GOT3 (cell line): ENCODE measurements around the gene OTUD1.
"Not testable (repeated sequence)": the region's sequence is repeated elsewhere in the genome, so short reads cannot be mapped to it uniquely, and the experiment has no call there.

ENCODE experiments used
- DNase-seq: peaks from one replicate; lab custom pipeline; 2025; ENCODE audit warnings: mixed read lengths; lab: John Stamatoyannopoulos, UW

The OTUD1 gene, protein sequence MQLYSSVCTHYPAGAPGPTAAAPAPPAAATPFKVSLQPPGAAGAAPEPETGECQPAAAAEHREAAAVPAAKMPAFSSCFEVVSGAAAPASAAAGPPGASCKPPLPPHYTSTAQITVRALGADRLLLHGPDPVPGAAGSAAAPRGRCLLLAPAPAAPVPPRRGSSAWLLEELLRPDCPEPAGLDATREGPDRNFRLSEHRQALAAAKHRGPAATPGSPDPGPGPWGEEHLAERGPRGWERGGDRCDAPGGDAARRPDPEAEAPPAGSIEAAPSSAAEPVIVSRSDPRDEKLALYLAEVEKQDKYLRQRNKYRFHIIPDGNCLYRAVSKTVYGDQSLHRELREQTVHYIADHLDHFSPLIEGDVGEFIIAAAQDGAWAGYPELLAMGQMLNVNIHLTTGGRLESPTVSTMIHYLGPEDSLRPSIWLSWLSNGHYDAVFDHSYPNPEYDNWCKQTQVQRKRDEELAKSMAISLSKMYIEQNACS

GRCh38 chr10:23438547-23439451, at the start of gene OTUD1:
Gene OTUD1 (plus strand): TSS chr10:23439075. CDS start chr10:23439458, 383 bp downstream.
- peak; percentile 86 for DNase-seq

GRCh38 chr10:23390408-23390807, 48.5 kb upstream of the OTUD1 start:
- not testable (repeated sequence) for DNase-seq

DNA sequence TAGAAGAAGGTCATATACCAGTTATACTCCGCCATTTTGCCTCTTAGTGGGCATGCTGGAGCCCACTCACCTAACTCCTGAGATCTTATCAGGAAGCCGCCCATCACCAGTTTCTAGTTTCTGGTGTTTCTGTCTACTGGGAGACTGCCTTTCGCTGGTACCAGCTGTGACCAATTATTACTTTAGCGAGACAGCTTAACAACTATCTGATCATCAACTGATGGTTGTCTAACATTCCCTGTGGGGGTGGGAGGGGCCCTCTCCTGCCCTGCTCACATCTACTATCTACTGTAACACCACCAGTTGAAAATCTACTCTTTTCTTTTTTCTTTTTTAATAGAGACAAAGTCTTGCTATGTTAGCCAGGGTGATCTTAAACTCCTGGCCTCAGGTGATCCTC, 48.1 kb upstream of the OTUD1 start:
- no peak for DNase-seq

DNA sequence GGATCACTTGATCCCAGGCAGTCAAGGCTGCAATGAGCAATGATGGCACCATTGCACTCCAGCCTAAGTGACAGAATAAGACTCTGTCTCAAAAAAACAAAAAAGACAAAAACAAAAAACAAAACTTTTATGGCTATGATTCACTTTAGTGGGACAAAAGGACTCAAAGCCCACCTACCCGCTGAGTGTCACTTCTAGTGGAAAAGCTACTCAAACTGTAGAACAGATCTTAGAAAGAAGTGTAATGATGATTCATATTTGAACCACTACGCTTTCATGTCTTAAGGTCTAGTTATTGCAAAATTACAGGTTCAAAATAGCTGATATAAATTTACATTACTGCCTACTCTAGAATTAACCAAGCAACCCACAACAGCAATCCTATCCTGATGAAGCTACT, 47.1 kb upstream of the OTUD1 start:
- no peak for DNase-seq

DNA sequence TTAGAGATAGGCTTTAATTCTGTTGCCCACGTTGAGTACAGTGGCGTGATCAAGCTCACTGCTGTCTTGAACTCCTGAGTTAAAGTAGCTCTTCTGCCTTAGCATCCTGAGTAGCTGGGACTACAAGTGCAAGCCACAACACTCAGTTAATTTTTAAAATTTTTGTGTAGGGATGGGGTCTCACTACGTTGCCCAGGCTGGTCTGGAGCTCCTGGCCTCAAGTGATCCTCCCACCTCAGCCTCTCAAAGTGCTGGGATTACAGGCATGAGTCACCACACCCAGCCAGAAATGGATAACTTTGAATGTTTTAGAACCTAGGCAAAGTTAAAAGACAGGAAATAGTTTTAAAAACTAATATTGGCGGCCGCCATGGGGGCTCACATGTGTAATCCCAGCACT, 43.9 kb upstream of the OTUD1 start:
- no peak for DNase-seq

DNA sequence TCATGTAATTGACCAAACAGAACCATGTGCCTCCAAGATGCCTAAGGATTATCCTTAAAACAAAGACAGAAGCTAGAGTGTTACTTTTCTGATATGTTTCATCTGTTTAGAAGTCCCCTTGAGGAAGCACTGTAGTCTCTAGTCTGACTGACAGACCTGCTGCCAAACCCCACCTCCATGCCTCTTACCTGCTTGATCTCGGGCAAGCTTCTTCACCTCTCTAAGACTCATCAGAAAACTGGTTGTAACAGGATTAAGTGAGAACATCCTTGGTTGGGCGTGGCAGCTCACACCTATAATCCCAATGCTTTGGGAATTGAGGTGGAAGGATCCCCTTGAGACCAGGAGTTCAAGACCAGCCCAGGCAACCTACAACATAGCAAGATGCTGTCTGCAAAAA, 42.2 kb upstream of the OTUD1 start:
- no peak for DNase-seq

DNA sequence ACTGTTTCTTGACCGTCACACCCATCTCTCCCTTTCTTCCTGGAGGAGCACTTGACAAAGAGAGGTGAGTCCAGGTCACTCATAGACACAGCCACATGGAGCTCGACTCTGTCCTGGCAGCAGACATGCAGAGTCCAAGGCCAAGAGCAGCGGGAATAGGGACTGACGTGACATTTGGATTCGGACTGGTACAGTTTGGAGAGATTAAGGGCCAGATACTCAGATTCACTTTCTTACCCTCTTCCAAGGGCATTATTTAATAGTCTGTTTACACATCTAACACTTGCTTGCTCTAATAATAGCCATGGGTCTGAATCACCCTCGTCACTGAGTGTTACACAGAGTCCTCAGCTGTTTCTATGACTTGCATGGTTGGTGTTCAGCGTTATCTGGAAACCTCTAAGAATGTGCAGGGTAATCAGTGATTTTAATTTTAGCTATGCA, 39.2 kb upstream of the OTUD1 start:
- no peak for DNase-seq

DNA sequence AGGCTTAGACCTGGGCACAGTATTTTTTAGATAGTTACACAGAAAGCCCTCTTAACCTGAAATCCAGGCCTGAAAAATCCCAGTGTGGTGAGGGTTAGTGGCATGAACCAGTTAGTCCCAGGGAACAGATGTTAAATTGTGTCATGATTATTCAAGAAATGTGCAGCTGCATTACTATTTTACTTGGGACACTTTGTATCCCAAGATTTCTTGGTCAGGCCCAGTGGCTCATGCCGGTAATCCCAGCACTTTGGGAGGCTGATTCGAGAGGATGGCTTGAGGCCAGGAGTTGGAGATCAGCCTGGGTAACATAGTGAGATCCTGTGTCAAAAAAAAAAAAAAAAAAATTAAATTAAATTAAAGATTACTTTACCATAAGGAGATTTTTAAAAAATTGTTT, 36.0 kb upstream of the OTUD1 start:
- no peak for DNase-seq

DNA sequence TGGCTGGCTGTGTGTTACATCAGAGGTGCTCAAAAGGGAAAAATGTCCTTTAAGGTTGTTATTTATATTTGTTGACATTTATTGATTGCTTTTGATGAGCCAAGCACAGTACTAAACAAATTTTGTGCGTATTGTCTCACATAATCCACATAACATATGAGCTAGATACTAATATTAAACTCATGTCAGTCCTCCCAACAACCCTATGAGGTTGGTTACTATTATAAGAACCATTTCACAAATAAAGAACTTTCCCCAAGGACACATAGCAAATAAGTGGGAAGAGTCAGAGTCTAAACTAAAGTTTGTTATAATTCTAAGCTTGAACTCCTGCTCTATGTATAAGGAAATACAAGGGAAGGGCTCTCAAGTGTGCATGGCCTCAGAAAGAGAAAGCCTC, 35.6 kb upstream of the OTUD1 start:
- DNase-seq: no peak

GRCh38 chr10:23403719-23404118, 35.2 kb upstream of the OTUD1 start:
- no peak for DNase-seq

GRCh38 chr10:23404461-23404980, 34.4 kb upstream of the OTUD1 start:
- no peak for DNase-seq

DNA sequence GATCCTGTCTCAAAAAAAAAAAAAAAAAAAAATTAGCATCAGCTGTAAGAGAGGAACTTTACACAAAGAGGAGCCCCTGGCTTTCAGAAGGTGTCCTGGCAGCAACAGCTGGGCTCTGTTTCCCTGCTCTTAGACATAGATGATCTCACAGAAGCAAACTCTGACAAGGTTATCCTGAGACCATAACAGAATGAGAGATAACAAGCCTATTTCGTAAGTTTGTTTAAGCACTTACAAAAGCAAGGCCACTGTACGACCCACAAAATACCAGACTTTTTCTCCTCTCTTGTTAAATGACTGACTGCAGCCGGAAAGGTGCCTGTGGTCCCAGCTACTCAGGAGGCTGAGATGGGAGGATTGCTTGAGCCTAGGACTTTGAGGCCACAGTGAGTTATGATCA, 33.3 kb upstream of the OTUD1 start:
- no peak for DNase-seq

DNA sequence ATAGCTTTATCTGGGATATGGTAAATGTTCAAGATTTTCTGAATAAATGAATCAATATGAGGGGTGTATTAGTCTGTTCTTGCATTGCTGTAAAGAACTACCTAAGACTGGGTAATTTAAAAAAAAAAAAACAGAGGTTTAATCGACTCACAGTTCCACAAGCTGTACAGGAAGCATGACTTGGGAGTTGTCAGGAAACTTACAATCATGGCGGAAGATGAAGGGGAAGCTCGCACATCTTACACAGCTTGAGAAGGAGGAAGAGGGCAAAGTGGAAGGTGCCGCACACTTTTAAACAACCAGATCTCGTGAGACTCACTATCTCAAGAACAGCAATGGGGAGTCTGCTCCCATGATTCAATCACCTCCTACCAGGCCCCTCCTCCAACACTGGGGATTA, 32.5 kb upstream of the OTUD1 start:
- DNase-seq: no peak

DNA sequence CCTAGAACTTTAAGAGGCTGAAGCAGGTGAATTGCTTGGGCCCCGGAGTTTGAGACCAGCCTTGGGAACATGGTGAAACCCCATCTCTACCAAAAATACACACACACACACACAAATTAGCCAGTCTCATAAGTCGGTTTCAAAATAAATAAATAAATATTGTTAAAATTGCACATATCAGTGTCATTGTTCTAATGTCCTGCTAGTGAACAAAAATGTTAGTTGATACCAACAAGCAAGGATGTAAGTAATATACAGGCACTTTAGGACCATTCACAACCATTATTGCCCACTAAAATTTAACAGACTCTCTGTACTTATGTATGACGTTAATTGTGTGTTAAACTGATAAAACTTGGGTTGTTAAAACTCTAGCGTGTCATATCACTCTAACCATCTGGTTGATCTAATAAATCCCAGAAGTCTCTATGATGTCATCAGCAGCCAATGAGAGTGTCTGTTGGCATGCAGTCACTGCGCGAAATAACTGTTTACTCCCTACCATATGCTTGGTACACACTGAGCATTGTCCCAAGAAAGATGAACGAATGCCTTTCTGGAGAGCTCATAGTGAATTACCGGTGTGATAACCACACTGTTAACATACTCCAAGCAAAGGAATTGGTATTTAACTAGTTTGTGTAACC, 30.4 kb upstream of the OTUD1 start:
- DNase-seq: no peak

DNA sequence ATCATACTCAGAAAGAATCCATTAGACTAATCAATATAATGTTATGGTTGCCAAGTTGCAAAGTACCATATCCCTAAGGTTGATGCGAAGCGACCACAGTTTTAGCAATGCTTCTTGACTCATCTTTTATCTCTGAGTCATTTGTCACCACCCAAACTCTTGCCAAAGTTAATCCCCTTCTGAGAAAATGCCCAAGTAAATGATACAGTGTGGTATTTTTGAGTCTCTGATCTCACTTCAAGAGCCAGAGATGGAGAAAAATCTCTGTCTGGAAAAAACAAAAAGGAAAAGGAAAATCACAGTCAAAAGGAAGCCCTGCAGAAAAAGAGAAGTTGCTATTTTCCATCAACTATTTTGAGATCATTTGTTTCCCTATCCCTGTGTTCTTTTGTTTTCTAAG, 26.7 kb upstream of the OTUD1 start:
- DNase-seq: no peak

DNA sequence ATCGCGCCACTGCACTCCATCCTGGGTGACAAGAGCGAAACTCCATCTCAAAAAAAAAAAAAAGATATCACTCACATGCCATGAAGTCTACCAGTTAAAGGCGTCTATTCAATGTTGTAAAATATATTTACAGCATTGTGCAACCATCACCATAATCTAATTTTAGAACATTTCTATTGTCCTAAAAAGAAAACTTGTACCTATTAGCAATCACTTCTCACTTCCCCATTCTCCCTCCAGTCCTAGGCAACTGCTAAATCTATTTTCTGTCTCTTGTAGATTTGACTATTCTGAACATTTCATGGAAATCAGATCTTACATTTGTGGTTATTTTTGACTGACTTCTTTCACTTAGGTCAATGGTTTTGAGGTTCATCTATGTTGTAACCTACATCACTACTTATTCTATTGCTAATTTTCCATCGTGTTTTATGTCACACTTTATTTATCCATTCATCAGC, 25.2 kb upstream of the OTUD1 start:
- DNase-seq: no peak

- no peak for DNase-seq
Measured at GRCh38 chr10:23414658-23415057, 24.2 kb upstream of the OTUD1 start.

- no peak for DNase-seq
Measured at GRCh38 chr10:23417254-23417653, 21.6 kb upstream of the OTUD1 start.

- no peak for DNase-seq
Measured at GRCh38 chr10:23418051-23418681, 20.7 kb upstream of the OTUD1 start.

DNA sequence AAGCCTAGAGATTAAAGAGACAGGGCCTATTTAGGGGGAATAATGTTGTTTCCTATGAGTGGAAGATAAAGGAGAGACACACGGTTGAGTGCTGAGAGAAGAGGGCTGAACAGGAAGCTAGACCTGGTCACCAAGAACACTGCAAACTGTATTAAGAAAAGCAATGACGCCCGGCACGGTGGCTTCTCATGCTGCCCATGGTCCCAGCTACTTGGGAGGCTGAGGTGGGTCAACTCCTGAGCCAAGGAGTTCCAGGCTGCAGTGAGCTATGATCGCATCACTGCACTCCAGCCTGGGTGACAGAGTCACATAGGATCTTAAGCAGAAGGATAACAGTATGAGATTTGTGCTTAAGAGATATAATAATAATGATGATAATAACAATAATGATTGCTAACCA, 19.7 kb upstream of the OTUD1 start:
- DNase-seq: no peak

GRCh38 chr10:23419655-23420329, 19.1 kb upstream of the OTUD1 start:
- DNase-seq: no peak
